NCI-H146 treated with DMSO at 0.1 percent for 48 hours (cell line): ENCODE data around the gene HEG1.

Experiments
- DNase-seq: peaks from one replicate; lab custom pipeline; 2025; ENCODE audit not compliant: unreplicated experiment; lab: John Stamatoyannopoulos, UW

Gene HEG1

GRCh38 chr3:125023833-125024555, 31.8 kb downstream of the HEG1 start:
- no peak for DNase-seq

- no peak for DNase-seq
Measured at GRCh38 chr3:125022206-125022605, 33.6 kb downstream of the HEG1 start.

- DNase-seq, result no peak
Measured at GRCh38 chr3:125019271-125019670, 36.5 kb downstream of the HEG1 start.

DNA sequence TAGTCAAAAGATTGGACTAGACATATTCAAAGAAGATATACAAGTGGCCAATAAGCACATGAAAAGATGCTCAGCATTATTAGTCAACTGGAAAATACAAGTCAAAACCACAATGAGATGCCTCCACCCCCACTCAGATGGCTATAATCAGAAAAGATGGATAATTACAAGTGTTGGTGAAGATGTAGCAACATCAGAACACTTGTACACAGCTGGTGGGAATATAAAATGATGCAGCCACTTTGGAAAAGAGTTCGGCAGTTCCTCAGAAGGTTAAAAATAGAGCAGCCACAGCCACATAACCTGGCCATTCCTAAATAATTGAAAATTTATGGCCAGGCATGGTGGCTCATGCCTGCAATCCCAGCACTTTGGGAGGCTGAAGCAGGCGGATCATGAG, 38.4 kb downstream of the HEG1 start:
- DNase-seq, result no peak

- no peak for DNase-seq
Measured at GRCh38 chr3:125014570-125015179, 41.1 kb downstream of the HEG1 start.

- DNase-seq, result no peak
Measured at GRCh38 chr3:125013095-125013494, 42.7 kb downstream of the HEG1 start.

DNA sequence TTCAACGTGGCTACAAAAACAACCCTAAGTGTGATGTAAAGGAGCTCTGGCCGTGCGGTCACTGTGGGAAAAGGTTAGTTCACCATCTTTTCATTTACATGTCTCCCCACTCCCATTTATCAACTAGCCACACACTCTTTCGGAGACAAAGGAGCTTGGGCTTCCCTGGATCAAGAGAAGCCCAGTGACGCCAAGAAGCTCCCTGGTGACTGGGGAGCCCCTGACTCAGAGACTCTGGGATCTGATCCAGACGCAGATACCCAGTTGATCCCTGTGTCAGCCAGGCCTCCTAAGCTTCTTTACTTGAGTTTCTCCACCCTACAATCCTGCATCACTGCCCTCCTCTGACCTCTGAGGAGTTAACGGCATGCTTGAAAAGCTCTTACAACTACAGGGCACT, 43.9 kb downstream of the HEG1 start:
- DNase-seq, result no peak

GRCh38 chr3:125010393-125010792, 45.4 kb downstream of the HEG1 start:
- no peak for DNase-seq

- DNase-seq, result no peak
Measured at GRCh38 chr3:125008766-125009165, 47.0 kb downstream of the HEG1 start.

- DNase-seq, result no peak
Measured at GRCh38 chr3:125006291-125006731, 49.5 kb downstream of the HEG1 start.

DNA sequence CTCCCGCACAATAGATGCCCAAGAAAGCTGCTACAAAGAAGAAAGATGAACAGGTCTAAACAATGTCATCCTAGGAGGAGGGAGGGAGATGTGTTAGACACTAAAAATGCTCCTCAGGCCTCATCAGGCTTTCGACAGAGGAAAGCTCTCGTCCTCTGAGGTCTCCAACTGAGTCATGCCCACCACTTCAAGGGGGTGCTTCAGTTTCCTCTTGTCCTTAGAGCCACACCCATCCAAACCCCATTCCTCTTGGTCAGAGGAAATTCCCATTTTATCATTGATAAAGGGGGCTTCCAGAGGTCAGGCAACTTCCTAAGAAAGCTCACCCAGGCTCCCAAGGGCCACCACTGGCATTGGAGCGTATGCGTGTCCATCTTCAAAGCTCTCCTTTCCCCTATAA, 50.1 kb downstream of the HEG1 start:
- DNase-seq, result no peak

- no peak for DNase-seq
Measured at GRCh38 chr3:125005222-125005621, 50.6 kb downstream of the HEG1 start.

DNA sequence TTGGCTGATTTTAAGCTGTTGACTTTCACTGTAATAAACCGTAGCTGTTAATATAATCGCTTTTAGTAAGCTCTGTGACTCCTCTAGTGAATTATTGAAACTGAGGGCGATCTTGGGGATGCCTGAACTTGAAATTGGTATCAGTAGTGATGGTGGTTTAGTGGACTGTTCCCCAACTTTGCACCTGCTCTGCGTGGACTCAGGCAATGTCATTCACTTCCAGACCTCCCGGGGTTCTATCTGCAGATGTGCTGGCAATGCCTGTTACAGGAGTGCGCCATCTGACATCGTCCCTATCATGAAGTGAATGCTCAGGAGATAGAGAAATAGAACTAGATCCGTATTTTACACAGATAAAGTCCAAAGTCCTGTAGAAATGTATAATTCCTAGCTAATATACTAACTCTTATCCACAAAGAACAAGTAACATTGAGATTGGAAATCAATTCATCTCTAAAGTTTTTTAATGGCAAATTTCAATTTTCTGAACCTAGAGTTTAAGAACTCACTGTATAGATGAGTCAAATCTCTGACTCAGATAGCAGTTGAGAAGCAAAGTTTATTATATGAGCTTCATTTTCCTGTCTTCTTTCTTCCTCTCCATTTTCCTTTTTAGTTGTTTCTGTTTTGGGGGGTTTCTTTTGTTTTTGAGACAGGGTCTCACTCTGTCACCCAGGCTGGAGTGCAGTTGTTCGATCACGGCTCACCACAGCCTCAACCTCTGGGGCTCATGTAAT, 51.8 kb downstream of the HEG1 start:
- DNase-seq, result no peak

DNA sequence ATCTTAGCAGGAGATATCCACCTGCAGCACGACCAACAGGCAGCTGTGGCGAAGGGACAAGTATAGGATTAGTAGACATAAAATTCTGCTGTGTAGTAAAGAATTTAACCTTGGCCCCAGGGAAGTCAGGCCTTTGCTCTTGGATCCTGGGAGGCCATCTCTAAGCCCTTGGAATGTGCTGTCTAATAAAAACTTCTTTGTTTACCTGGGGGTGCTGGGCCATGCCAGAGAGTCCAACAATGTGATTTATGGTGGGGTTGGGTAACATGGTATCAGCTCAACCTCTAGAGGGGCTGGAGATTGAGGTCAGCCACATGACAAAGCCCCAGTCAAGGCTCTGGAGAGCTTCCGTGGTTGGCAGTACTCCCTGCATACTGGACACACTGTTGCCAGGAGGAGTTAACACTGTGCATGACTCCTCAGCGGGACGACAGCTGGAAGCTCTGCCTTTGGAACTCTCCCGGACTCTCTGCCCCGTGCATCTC, 52.4 kb downstream of the HEG1 start:
- DNase-seq, result no peak

GRCh38 chr3:125002414-125003368, 53.1 kb downstream of the HEG1 start:
- DNase-seq, result no peak

DNA sequence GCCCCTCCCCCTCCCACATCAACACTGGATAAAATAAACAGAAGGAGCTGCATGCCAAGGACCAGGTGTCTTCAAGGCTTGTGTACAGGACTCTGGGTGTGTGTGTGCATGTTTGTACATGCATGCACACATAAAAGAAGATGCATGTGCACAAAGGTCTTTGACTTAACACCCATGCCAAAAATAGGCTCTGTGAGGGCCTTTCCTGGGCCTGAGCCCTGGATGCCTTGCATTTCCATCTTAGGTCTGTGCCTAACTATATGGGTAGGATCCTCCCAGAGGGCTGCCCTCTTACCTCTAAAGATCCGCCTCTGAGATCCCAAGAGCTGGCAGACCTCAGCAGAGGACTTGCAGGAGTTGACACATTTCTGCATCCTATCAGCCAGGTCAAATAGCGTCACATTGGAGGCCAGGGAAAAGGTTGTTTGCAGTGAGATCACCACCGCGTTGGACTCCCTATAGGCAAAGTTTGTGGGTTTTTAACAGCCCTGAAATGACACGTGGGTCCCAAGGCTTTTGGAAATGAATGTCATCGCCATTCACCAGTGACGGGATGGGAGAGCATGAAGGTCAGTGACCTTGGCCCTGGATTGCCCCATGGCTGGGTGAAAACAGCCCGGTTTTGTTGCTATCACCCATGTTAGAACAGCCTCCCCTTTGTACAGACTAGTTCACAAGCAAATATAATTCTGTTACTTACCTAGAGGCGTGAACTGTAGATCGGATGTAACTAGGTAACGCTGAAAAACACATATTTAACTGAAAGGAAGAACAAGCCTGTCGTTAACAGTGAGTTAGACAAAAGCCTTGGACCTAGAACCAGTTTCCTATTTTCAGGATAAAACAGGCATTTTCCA, 54.0 kb downstream of the HEG1 start:
- no peak for DNase-seq

DNA sequence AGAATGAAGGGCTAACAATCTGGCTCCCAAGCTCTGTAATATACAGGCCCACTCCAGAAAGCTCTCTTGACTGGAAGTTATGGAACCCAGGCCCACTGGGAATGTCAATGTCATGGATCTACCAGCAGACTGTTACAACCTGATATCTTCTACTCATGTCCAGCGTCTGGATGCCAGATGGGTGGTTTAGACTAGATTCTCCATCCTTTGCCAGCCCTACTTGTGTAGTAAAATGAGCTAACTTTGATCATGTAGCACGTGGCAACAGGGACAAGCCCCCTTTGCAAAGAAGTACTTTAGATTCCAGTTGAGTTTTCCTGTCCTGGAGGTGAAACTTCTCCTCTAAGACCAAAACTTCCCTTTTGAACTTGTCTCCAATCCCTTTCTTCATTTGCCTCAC, 55.1 kb downstream of the HEG1 start:
- no peak for DNase-seq

DNA sequence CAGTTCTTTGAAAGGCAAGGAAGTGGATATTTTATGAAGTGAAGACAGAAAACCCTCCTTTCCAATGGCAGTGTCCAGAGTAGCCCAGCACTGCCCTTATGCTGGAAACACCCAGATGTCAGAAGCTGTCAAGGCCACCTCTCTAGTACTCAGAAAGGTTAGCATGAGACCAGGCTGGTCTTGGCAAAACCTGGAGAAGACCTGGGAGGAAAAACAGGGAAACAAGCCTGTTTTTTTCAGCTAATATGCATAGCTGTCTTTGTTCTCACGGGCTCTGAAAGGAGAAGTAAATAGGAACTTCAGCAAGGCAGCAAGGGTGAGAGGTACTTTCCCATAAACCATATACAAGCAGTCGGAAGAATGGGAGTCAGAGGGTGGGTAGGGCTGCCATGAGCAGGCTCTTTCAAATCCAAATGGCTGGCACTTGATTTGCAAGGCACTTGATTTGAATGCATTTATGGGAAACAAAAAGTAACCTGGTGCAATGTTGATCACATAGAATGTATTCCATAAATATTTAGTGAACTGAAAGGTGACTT, 55.8 kb downstream of the HEG1 start:
- no peak for DNase-seq

- DNase-seq, result no peak
Measured at GRCh38 chr3:124999317-124999716, 56.5 kb downstream of the HEG1 start.

DNA sequence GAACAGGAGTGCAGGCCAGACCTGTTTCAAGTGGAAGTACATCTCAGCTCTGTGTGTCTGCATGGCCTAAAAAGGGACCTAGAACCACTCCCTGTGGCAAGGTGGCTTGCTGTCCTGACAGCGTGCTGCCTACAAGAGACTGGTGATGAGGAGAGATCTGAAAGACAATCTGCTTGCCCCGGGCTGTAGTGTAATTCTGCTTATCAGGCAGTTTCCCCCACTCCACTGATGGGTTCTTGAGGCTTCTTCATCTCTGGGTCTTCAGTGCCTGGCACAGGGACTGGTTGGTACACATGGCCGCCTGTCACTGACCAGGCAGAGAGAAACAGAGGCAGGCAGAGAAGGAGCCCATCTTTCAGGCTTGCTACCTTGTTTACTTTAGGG, 57.6 kb downstream of the HEG1 start:
- no peak for DNase-seq
